ENCODE measurements around the gene UTP20.
"Not testable (repeated sequence)": the region's sequence is repeated elsewhere in the genome, so short reads cannot be mapped to it uniquely, and the experiment has no call there.

DNA sequence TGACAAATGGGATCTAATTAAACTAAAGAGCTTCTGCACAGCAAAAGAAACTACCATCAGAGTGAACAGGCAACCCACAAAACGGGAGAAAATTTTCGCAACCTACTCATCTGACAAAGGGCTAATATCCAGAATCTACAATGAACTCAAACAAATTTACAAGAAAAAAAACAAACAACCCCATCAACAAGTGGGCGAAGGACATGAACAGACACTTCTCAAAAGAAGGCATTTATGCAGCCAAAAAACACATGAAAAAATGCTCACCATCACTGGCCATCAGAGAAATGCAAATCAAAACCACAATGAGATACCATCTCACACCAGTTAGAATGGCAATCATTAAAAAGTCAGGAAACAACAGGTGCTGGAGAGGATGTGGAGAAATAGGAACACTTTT, 111.3 kb downstream of the UTP20 start:
- TF ChIP-seq ZNF133 (tag by site-specific recombination; IDR thresholded peaks at IDR 0.05); ZNF610 (tag by site-specific recombination; IDR thresholded peaks at IDR 0.05; ENCODE audit: borderline replicate concordance); ZBTB11 (tag by site-specific recombination; conservative IDR thresholded peaks at IDR 0.05; ENCODE audit: low read depth); ZNF654 (tag by site-specific recombination; IDR thresholded peaks at IDR 0.05; ENCODE audit: low read depth); ZNF114 (tag by site-specific recombination; IDR thresholded peaks at IDR 0.05); ZNF394 (tag by site-specific recombination; IDR thresholded peaks at IDR 0.05; ENCODE audit: borderline replicate concordance); CTCF (tag by site-specific recombination; IDR thresholded peaks at IDR 0.05); HOXC10 (CRISPR knock-in tag; IDR thresholded peaks at IDR 0.05); ZNF24 (tag by site-specific recombination; IDR thresholded peaks at IDR 0.05); ZNF175 (tag by site-specific recombination; IDR thresholded peaks at IDR 0.05); ZNF791 (tag by site-specific recombination; IDR thresholded peaks at IDR 0.05); ZNF624 (tag by site-specific recombination; IDR thresholded peaks at IDR 0.05); ZNF580 (tag by site-specific recombination; IDR thresholded peaks at IDR 0.05): not testable (repeated sequence)
- TF ChIP-seq, protein P1, sequence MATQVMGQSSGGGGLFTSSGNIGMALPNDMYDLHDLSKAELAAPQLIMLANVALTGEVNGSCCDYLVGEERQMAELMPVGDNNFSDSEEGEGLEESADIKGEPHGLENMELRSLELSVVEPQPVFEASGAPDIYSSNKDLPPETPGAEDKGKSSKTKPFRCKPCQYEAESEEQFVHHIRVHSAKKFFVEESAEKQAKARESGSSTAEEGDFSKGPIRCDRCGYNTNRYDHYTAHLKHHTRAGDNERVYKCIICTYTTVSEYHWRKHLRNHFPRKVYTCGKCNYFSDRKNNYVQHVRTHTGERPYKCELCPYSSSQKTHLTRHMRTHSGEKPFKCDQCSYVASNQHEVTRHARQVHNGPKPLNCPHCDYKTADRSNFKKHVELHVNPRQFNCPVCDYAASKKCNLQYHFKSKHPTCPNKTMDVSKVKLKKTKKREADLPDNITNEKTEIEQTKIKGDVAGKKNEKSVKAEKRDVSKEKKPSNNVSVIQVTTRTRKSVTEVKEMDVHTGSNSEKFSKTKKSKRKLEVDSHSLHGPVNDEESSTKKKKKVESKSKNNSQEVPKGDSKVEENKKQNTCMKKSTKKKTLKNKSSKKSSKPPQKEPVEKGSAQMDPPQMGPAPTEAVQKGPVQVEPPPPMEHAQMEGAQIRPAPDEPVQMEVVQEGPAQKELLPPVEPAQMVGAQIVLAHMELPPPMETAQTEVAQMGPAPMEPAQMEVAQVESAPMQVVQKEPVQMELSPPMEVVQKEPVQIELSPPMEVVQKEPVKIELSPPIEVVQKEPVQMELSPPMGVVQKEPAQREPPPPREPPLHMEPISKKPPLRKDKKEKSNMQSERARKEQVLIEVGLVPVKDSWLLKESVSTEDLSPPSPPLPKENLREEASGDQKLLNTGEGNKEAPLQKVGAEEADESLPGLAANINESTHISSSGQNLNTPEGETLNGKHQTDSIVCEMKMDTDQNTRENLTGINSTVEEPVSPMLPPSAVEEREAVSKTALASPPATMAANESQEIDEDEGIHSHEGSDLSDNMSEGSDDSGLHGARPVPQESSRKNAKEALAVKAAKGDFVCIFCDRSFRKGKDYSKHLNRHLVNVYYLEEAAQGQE (tag by site-specific recombination; IDR thresholded peaks at IDR 0.05), result not testable (repeated sequence)

Measured in HEK293 (cell line).